ENCODE measurements around the gene LYST.

Gene LYST

DNA sequence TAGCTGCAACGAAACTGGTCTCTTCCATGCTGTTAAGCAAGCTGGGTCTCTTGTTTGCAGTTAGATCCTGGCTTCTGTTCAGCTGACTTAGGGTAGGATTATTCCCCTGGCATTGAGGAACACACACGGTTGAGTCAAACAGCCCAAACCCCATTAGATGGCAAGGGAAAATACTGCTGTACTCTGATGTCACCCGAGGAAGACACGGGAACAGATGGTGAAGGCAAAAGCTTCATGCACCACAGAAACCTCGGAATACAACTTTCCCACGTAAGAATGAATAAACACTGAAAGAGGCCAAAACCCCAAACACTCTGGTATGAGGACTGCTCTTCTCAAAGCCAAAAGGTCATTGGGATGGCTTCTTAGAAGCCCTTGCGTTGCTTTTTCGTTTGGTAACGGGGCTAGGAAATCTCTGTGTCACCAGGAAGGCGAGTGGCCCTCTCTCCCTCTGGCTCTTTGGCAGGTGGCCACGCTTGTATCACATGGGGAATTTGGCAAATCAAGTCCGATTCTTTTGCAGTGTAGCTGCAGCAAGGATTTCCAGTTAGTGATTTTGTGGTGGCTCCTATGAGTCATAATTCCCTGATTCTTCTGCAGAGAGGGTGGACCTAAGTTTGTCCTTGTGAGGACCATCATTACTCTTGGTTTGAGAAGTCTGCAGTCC is 16.7 kb upstream of the LYST start:
- no peaks in the 10 kb centered on the region for H3K9me3 ChIP-seq (ENCODE audit: low read length)
- H3K27ac ChIP-seq (ENCODE audit: low read depth, low read length, poor library complexity, severe bottlenecking), result no peak overlapping the region
- H3K9me2 ChIP-seq (ENCODE audit: low read depth, low read length), result no peaks in the 10 kb centered on the region
- no peaks in the 10 kb centered on the region for H3K79me2 ChIP-seq (ENCODE audit: insufficient read depth, low read length)
- no peak for TF ChIP-seq EZH2 (IDR thresholded peaks at IDR 0.05; ENCODE audit: borderline replicate concordance, low read length)
- TF ChIP-seq, protein P1, sequence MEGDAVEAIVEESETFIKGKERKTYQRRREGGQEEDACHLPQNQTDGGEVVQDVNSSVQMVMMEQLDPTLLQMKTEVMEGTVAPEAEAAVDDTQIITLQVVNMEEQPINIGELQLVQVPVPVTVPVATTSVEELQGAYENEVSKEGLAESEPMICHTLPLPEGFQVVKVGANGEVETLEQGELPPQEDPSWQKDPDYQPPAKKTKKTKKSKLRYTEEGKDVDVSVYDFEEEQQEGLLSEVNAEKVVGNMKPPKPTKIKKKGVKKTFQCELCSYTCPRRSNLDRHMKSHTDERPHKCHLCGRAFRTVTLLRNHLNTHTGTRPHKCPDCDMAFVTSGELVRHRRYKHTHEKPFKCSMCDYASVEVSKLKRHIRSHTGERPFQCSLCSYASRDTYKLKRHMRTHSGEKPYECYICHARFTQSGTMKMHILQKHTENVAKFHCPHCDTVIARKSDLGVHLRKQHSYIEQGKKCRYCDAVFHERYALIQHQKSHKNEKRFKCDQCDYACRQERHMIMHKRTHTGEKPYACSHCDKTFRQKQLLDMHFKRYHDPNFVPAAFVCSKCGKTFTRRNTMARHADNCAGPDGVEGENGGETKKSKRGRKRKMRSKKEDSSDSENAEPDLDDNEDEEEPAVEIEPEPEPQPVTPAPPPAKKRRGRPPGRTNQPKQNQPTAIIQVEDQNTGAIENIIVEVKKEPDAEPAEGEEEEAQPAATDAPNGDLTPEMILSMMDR (IDR thresholded peaks at IDR 0.05; ENCODE audit: low read length), result no peak
- H3K36me3 ChIP-seq (ENCODE audit: insufficient read depth, low read length), result no peaks in the 10 kb centered on the region
- H3K4me3 ChIP-seq (ENCODE audit: low read depth, low read length, poor library complexity, severe bottlenecking), result no peak overlapping the region
- no peaks in the 10 kb centered on the region for H3K4me1 ChIP-seq (ENCODE audit: insufficient read depth, low read length, severe bottlenecking)
- no peak overlapping the region for H3K4me2 ChIP-seq (ENCODE audit: low read length)
- no peak overlapping the region for H3K9ac ChIP-seq (ENCODE audit: low read length)
- no peaks in the 10 kb centered on the region for H3F3A ChIP-seq (ENCODE audit: insufficient read depth, low read length)
- H2AFZ ChIP-seq (ENCODE audit: low read length), result no peak overlapping the region
- no peaks in the 10 kb centered on the region for H4K20me1 ChIP-seq (ENCODE audit: insufficient read depth, low read length)
- H3K27me3 ChIP-seq (ENCODE audit: insufficient read depth, low read length), result no peaks in the 10 kb centered on the region

DNA sequence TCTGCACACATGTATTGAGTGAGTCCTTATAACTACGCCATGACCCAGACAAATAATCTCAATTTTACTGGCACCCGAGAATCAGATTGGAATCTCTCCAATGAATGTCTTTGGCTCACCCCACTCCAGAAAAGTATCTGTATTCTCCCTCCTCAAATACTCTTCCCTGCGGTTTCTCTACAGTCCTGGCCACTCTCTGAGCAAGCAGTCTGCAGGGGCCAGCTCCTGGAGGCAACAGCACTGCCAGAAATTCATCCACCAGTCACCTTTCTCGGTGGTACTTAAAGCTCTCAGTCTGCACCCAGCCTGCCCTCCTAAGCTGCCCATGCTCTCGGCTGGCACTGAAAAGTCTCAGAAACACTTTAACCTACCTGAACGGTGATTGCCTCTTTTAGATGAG is 16.1 kb upstream of the LYST start:
- TF ChIP-seq, protein P1 (IDR thresholded peaks at IDR 0.05; ENCODE audit: low read length), result no peak
- TF ChIP-seq EZH2 (IDR thresholded peaks at IDR 0.05; ENCODE audit: borderline replicate concordance, low read length), result no peak
- no peaks in the 10 kb centered on the region for H3K9me3 ChIP-seq (ENCODE audit: low read length)
- no peaks in the 10 kb centered on the region for H3K4me1 ChIP-seq (ENCODE audit: insufficient read depth, low read length, severe bottlenecking)
- no peaks in the 10 kb centered on the region for H3K36me3 ChIP-seq (ENCODE audit: insufficient read depth, low read length)
- H3K27me3 ChIP-seq (ENCODE audit: insufficient read depth, low read length), result no peaks in the 10 kb centered on the region
- H3K79me2 ChIP-seq (ENCODE audit: insufficient read depth, low read length), result no peaks in the 10 kb centered on the region
- H3K9ac ChIP-seq (ENCODE audit: low read length), result no peak overlapping the region
- H4K20me1 ChIP-seq (ENCODE audit: insufficient read depth, low read length), result no peaks in the 10 kb centered on the region
- no peak overlapping the region for H3K4me3 ChIP-seq (ENCODE audit: low read depth, low read length, poor library complexity, severe bottlenecking)
- H3K4me2 ChIP-seq (ENCODE audit: low read length), result no peak overlapping the region
- no peak overlapping the region for H3K27ac ChIP-seq (ENCODE audit: low read depth, low read length, poor library complexity, severe bottlenecking)
- H3K9me2 ChIP-seq (ENCODE audit: low read depth, low read length), result no peaks in the 10 kb centered on the region
- no peak overlapping the region for H2AFZ ChIP-seq (ENCODE audit: low read length)
- H3F3A ChIP-seq (ENCODE audit: insufficient read depth, low read length), result no peaks in the 10 kb centered on the region

DNA sequence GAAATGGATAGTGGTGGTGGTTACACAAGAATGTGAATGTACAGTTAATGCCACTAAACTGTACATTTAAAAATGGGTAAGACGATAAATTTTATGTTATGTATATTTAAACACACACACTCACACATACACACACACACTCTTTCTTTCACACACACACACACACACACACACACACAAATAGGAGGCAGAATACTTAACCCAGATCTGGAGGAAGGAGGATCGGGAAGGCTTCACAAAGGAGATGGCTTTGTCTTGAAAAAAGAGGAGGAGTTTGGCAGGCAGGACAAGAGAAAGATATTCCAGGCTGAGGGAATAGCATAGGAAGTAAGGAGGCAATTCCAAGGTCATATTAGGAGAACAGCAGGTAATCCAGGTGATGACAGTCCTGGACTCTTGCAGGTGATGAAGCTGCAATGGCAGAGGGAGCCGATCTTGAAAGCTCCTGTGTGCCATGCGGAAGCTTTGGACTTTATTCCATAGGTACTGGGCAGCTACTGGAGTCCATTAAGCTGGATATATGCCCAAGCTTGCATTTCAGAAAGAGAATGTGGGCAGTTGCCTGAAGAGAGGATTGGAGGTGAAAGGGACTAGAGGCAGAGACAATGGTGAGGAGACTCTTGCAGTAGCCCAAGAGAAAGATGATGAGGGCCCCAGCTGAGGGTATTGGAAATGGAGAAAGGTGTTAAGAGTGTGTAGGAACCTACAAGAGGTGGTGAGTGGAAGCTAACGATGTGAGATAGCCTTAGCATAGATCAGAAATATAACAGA is 15.4 kb upstream of the LYST start:
- H3K9me3 ChIP-seq (ENCODE audit: low read length), result no peaks in the 10 kb centered on the region
- H3K4me2 ChIP-seq (ENCODE audit: low read length), result no peak overlapping the region
- H3K79me2 ChIP-seq (ENCODE audit: insufficient read depth, low read length), result no peaks in the 10 kb centered on the region
- H3K9me2 ChIP-seq (ENCODE audit: low read depth, low read length), result no peaks in the 10 kb centered on the region
- H3K27me3 ChIP-seq (ENCODE audit: insufficient read depth, low read length), result no peaks in the 10 kb centered on the region
- TF ChIP-seq EZH2 (IDR thresholded peaks at IDR 0.05; ENCODE audit: borderline replicate concordance, low read length), result no peak
- TF ChIP-seq, protein P1 (IDR thresholded peaks at IDR 0.05; ENCODE audit: low read length), result no peak
- no peaks in the 10 kb centered on the region for H3F3A ChIP-seq (ENCODE audit: insufficient read depth, low read length)
- H4K20me1 ChIP-seq (ENCODE audit: insufficient read depth, low read length), result no peaks in the 10 kb centered on the region
- no peak overlapping the region for H3K4me3 ChIP-seq (ENCODE audit: low read depth, low read length, poor library complexity, severe bottlenecking)
- H3K4me1 ChIP-seq (ENCODE audit: insufficient read depth, low read length, severe bottlenecking), result no peaks in the 10 kb centered on the region
- no peak overlapping the region for H3K27ac ChIP-seq (ENCODE audit: low read depth, low read length, poor library complexity, severe bottlenecking)
- no peak overlapping the region for H3K9ac ChIP-seq (ENCODE audit: low read length)
- no peak overlapping the region for H2AFZ ChIP-seq (ENCODE audit: low read length)
- no peaks in the 10 kb centered on the region for H3K36me3 ChIP-seq (ENCODE audit: insufficient read depth, low read length)

Measured in OCI-LY1 (cell line).